ENCODE measurements around the gene KLRD1.

KLRD1 gene

GRCh38 chr12:10283027-10283426 is 24.6 kb upstream of the KLRD1 start:
- TF ChIP-seq, protein P1, sequence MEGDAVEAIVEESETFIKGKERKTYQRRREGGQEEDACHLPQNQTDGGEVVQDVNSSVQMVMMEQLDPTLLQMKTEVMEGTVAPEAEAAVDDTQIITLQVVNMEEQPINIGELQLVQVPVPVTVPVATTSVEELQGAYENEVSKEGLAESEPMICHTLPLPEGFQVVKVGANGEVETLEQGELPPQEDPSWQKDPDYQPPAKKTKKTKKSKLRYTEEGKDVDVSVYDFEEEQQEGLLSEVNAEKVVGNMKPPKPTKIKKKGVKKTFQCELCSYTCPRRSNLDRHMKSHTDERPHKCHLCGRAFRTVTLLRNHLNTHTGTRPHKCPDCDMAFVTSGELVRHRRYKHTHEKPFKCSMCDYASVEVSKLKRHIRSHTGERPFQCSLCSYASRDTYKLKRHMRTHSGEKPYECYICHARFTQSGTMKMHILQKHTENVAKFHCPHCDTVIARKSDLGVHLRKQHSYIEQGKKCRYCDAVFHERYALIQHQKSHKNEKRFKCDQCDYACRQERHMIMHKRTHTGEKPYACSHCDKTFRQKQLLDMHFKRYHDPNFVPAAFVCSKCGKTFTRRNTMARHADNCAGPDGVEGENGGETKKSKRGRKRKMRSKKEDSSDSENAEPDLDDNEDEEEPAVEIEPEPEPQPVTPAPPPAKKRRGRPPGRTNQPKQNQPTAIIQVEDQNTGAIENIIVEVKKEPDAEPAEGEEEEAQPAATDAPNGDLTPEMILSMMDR (IDR thresholded peaks at IDR 0.05; ENCODE audit: borderline replicate concordance, insufficient read depth, low read depth, low read length) = no peak
- no peak overlapping the region for H3K4me3 ChIP-seq (ENCODE audit: low read depth, low read length)

GRCh38 chr12:10285919-10286318 is 21.8 kb upstream of the KLRD1 start:
- TF ChIP-seq, protein P1 (IDR thresholded peaks at IDR 0.05; ENCODE audit: borderline replicate concordance, insufficient read depth, low read depth, low read length) = no peak

GRCh38 chr12:10289005-10289754 is 18.5 kb upstream of the KLRD1 start:
- TF ChIP-seq, protein P1 (IDR thresholded peaks at IDR 0.05; ENCODE audit: borderline replicate concordance, insufficient read depth, low read depth, low read length) = no peak
- no peak overlapping the region for H3K4me3 ChIP-seq (ENCODE audit: low read depth, low read length)

More at GRCh38 chr12:10285919-10286318, 21.8 kb upstream of the KLRD1 start:
- H3K4me3 ChIP-seq (ENCODE audit: low read depth, low read length) = no peak overlapping the region

DNA sequence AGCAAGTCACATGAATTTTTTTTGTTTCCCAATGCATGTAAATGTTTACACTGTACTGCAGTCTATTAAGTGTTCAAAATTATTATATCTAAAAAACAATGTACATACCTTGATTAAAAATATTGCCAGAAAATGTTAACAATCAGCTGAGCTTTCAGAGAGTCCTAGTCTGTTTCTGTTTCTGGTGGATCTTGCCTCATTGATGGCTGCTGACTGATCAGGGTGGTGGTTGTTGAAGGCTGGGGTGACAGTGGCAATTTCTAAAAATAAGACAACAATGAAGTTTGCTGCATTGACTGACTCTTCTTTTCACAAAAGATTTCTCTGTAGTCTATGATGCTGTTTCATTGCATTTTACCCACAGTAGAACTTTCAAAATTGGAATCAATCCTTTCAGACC is 16.6 kb upstream of the KLRD1 start:
- no peak overlapping the region for H3K4me3 ChIP-seq (ENCODE audit: low read depth, low read length)
- TF ChIP-seq, protein P1 (IDR thresholded peaks at IDR 0.05; ENCODE audit: borderline replicate concordance, insufficient read depth, low read depth, low read length) = no peak

- no peak overlapping the region for H3K4me3 ChIP-seq (ENCODE audit: low read depth, low read length)
- TF ChIP-seq, protein P1 (IDR thresholded peaks at IDR 0.05; ENCODE audit: borderline replicate concordance, insufficient read depth, low read depth, low read length) = no peak
These were observed 14.5 kb upstream of the KLRD1 start for GRCh38 chr12:10293151-10293550.

DNA sequence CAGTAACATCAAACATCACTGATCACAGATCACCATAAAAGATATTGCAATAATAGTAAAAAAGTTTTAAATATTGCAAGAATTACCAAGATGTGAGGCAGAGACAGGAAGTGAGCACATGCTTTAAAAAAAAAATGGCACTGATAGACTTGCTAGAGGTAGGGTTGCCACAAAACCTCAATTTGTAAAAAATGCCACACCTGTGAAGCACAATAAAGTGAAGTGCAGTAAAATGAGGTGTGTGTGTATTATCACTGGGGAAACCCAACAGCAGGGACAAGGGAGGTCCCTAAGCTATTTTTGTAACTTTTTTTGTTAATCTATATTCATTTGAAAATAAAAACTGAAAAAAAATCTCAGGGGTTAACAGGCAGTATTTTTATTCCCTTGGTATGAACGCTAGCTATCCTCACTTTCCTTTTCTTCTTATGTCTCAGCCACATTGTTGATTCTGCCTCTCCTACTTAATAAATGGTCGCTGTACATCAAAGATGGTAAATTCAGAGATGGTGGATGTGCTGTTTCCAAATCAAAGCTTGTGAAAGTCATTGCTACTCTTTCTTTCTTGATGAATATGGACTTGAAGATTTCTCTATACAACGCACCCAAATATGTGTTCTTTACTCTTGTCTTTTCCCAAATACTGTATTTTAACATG is 14.0 kb upstream of the KLRD1 start:
- no peak overlapping the region for H3K4me3 ChIP-seq (ENCODE audit: low read depth, low read length)
- TF ChIP-seq, protein P1 (IDR thresholded peaks at IDR 0.05; ENCODE audit: borderline replicate concordance, insufficient read depth, low read depth, low read length) = no peak

DNA sequence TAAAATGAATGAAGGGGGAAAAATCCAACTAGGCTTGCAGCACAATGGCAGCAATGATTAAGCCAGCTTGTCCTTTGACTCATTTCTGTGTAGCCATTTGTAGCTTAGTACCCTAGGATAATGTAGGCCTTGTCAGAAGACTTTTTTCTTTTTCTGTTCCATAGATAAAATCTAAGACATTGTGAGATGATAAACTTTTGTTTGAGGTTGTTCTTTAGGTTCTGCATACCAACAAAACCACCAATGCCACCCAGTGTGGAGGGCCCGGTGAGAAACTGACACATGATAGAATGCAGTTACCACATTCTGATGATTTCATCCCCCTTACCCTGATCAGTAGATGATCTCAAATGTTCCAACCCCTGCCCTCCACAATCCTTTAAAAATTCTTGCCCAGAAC is 6.6 kb upstream of the KLRD1 start:
- TF ChIP-seq, protein P1 (IDR thresholded peaks at IDR 0.05; ENCODE audit: borderline replicate concordance, insufficient read depth, low read depth, low read length) = no peak
- no peak overlapping the region for H3K4me3 ChIP-seq (ENCODE audit: low read depth, low read length)

Data from GM12875 (cell line).